ENCODE measurements around the gene STUB1.

DNA sequence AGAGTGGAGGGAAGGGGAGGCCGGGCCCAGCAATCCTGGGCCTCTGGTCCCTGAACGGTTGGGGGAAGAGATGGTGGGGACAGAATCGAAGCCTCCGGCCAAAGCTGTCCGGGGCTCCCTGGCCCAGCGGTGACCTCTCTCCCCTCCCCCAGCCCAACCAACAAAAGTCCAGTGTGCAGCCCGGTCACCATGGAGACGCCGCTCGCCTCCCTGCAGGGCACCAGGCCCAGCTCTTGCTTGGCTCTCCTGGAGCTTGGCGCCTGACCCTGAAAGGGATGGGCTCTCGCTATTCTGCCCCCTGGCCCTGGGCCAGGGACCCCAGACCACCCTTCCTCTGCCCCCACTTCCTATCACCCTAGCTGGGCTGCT lies 36.0 kb downstream of the STUB1 start:
- TF ChIP-seq, protein P1, sequence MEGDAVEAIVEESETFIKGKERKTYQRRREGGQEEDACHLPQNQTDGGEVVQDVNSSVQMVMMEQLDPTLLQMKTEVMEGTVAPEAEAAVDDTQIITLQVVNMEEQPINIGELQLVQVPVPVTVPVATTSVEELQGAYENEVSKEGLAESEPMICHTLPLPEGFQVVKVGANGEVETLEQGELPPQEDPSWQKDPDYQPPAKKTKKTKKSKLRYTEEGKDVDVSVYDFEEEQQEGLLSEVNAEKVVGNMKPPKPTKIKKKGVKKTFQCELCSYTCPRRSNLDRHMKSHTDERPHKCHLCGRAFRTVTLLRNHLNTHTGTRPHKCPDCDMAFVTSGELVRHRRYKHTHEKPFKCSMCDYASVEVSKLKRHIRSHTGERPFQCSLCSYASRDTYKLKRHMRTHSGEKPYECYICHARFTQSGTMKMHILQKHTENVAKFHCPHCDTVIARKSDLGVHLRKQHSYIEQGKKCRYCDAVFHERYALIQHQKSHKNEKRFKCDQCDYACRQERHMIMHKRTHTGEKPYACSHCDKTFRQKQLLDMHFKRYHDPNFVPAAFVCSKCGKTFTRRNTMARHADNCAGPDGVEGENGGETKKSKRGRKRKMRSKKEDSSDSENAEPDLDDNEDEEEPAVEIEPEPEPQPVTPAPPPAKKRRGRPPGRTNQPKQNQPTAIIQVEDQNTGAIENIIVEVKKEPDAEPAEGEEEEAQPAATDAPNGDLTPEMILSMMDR (IDR thresholded peaks at IDR 0.05) = no peak
- TF ChIP-seq POLR2AphosphoS5 (IDR thresholded peaks at IDR 0.05) = no peak
